HEK293 (cell line): Measurements from ENCODE around the gene ZNF107.

ENCODE experiments used
- CTCF ChIP-seq: fragments of 450-650 bp; formaldehyde crosslinking; IDR thresholded peaks from 2 replicates; pipeline ENCODE4 v1.5.1; 2016; ENCODE audit warnings: missing biosample characterization, missing genetic modification characterization
- KLF17 ChIP-seq: fragments of 450-650 bp; formaldehyde crosslinking; IDR thresholded peaks from 2 replicates; pipeline ENCODE4 v1.5.1; 2016; ENCODE audit warnings: missing biosample characterization, missing genetic modification characterization
- ZNF146 ChIP-seq: fragments of 450-650 bp; formaldehyde crosslinking; IDR thresholded peaks from 2 replicates; pipeline ENCODE4 v1.5.1; 2016; ENCODE audit warnings: missing biosample characterization, missing genetic modification characterization
- ZNF148 ChIP-seq: fragments of 450-650 bp; formaldehyde crosslinking; IDR thresholded peaks from 2 replicates; pipeline ENCODE4 v1.5.0; 2017; ENCODE audit warnings: missing biosample characterization, missing genetic modification characterization, borderline replicate concordance
- ZNF239 ChIP-seq: fragments of 450-650 bp; formaldehyde crosslinking; IDR thresholded peaks from 2 replicates; pipeline ENCODE4 v1.5.1; 2016; ENCODE audit warnings: missing biosample characterization, missing genetic modification characterization
- ZNF335 ChIP-seq: fragments of 450-650 bp; formaldehyde crosslinking; conservative IDR thresholded peaks from 2 replicates; pipeline ENCODE4 v1.5.1; 2016; ENCODE audit warnings: missing biosample characterization, missing genetic modification characterization
- ZNF354C ChIP-seq: fragments of 450-650 bp; formaldehyde crosslinking; IDR thresholded peaks from 2 replicates; pipeline ENCODE4 v1.5.1; 2016; ENCODE audit warnings: missing biosample characterization, missing genetic modification characterization, low read depth, borderline replicate concordance
- ZNF707 ChIP-seq: fragments of 450-650 bp; formaldehyde crosslinking; IDR thresholded peaks from 2 replicates; pipeline ENCODE4 v1.5.1; 2016; ENCODE audit warnings: missing biosample characterization, missing genetic modification characterization
- ZSCAN30 ChIP-seq: fragments of 450-650 bp; IDR thresholded peaks from 2 replicates; pipeline ENCODE4 v1.5.1; 2018; ENCODE audit warnings: missing biosample characterization, mild to moderate bottlenecking, missing genetic modification characterization, moderate library complexity
- TF ChIP-seq, protein P1 (sequence below): sonication (generic); formaldehyde crosslinking; IDR thresholded peaks from 2 replicates; pipeline ENCODE4 v1.8.1; 2022; ENCODE audit warnings: mild to moderate bottlenecking, moderate library complexity, missing genetic modification reagents

GRCh38 chr7:64685091-64685490 is 19.2 kb downstream of the ZNF107 start:
- TF ChIP-seq CTCF (tag by site-specific recombination) (no peak), ZNF146 (tag by site-specific recombination) (no peak), ZNF239 (tag by site-specific recombination) (no peak), KLF17 (tag by site-specific recombination) (no peak), ZNF148 (no peak), ZNF354C (tag by site-specific recombination) (no peak), ZNF707 (no peak), ZNF335 (no peak), ZSCAN30 (tag by site-specific recombination) (no peak)
- TF ChIP-seq, protein P1, sequence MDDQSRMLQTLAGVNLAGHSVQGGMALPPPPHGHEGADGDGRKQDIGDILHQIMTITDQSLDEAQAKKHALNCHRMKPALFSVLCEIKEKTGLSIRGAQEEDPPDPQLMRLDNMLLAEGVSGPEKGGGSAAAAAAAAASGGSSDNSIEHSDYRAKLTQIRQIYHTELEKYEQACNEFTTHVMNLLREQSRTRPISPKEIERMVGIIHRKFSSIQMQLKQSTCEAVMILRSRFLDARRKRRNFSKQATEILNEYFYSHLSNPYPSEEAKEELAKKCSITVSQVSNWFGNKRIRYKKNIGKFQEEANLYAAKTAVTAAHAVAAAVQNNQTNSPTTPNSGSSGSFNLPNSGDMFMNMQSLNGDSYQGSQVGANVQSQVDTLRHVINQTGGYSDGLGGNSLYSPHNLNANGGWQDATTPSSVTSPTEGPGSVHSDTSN (CRISPR knock-in tag): no peak
